ENCODE results near the gene RAPGEF1. TPM values are rescaled to one million over a fixed set of nuclear protein-coding genes. Genes with fewer than 3 reads are reported as not detected.
A peak's percentile ranks its signal among the peaks of the same experiment; 100 is the strongest.

RAPGEF1 gene
- total RNA-seq, 1 donor from 2014 or later = 144 TPM

DNA sequence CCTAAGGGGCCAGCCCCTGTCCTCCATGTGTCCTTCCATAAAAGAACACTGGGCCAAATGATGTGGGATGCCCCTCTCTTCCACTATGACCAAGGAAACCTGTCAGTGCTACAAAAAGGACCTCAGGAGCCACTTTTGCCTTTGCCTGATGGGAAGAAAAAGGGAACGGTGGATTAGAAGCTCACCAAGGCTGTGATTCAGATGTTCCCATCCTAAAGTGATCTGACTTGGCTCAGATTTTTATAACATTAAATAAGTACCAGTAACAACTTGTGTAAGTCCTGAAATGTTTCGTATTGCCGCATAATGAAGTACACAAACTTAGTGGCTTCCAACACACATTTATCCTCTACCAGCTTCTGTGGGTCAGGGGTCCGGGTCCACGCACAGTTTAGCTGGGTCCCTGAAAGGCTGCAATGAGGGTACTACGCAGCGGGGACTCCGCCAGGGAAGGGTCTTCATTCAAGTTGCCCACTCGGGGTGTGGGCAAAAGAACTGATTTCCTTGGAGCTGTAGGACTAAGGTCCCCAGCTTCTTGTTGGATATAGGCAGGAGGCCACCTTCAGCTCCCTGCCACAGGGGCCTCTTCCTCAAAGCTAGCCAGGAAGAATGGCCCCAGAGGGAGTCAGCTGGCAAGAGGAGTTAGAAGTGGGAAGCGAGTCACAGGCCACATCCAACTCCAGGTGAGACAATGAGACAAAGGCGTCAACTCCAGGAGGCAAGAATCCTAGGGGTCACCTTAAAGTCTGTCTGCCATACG is 60.4 kb downstream of the RAPGEF1 start:
- H3K27me3 ChIP-seq = no peaks in the 10 kb centered on the region
- DNase-seq (no peak), ATAC-seq (no peak)
- H3K27ac ChIP-seq = peak overlapping the region; percentile 75
- H3K36me3 ChIP-seq = no peaks in the 10 kb centered on the region
- TF ChIP-seq CTCF (IDR thresholded peaks at IDR 0.05) = no peak
- intact Hi-C loops (cut with DNase I) = loop anchor here (10.0 kb wide), 1 partner anchor 55 kb away; no protein-coding TSS in a partner anchor
- peaks cover 61% of the 10 kb centered on the region for H3K4me1 ChIP-seq
- no peaks in the 10 kb centered on the region for H3K9me3 ChIP-seq
- no peak overlapping the region for H3K4me3 ChIP-seq

DNA sequence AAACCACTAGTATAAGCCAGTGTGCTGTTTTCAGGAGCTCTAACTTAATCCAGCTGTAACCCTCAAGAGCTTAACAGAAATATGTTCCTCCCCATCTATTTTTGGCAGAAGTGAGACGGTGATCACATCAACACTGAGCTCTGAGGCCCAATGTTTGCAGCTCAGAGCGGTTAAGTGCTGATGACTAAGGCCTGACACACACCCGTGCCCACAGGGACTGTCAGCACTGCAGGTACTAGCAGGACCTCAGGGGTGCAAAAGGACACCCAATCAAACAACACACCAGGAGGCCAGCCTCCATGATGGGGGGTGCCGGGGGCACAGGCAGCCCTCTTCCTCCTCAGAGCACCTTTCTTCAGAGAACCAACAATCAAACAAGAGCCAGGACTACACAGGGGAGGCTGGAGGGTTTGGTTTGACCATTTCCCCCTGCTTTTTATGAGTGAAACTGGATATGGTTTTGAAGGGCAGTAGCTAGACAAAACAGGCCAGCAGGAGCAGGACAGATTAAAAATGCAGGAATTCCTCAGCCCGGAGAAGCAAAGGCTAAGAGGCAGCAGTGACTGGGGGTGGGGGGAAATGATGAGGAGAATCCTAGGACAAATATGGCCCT is 61.3 kb downstream of the RAPGEF1 start:
- DNase-seq (peak; percentile 77), ATAC-seq (peak; percentile 96)
- intact Hi-C loops (cut with DNase I) = loop anchor here (10.0 kb wide), 1 partner anchor 56 kb away; no protein-coding TSS in a partner anchor
- peak overlapping the region; percentile 75 for H3K27ac ChIP-seq
- TF ChIP-seq CTCF (IDR thresholded peaks at IDR 0.05) = no peak
- H3K27me3 ChIP-seq = no peaks in the 10 kb centered on the region
- no peaks in the 10 kb centered on the region for H3K36me3 ChIP-seq
- peaks cover 66% of the 10 kb centered on the region for H3K4me1 ChIP-seq
- no peak overlapping the region for H3K4me3 ChIP-seq
- H3K9me3 ChIP-seq = no peaks in the 10 kb centered on the region

DNA sequence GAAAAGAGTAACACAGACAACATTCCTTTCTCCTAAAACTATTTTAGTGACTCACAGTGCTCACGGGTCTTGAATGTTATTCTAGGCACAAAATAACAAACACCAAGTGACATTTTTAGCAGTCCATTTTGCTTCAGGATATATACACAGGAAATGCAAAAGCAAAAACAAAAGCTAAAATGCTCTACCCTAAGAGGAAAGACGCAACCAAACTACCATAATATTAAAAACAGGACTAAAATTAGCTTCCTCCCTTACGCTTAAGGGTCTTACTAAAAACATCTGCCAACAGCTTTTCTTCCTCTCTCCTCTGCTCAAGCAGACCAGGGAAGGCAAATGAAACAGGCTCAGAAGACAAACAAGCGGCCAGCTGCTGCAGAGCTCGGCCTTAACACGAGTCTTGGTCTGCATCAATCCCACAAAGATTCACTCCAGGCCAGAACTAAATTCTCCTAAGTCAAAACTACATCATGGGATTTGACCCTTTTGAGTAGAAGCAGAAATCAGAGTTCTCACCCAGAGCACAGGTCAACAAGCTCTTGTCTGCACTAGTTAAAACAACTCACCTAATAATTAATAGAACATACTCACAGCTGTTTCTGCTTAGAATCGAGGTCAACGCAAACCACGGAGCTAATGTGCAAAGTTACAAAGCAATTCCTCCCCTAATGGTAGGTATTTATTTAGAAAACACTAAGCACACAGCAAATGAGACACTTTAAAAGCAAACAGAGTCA is 62.3 kb downstream of the RAPGEF1 start:
- Histone ChIP-seq H3K27me3 (no peaks in the 10 kb centered on the region), H3K9me3 (no peaks in the 10 kb centered on the region), H3K4me1 (peaks cover 73% of the 10 kb centered on the region), H3K4me3 (no peak overlapping the region), H3K36me3 (no peaks in the 10 kb centered on the region), H3K27ac (peak overlapping the region; percentile 75)
- ATAC-seq (peak; percentile 5), DNase-seq (no peak)
- intact Hi-C loops (cut with DNase I) = loop anchor here (10.0 kb wide), 1 partner anchor 57 kb away; no protein-coding TSS in a partner anchor
- TF ChIP-seq CTCF (IDR thresholded peaks at IDR 0.05) = no peak

DNA sequence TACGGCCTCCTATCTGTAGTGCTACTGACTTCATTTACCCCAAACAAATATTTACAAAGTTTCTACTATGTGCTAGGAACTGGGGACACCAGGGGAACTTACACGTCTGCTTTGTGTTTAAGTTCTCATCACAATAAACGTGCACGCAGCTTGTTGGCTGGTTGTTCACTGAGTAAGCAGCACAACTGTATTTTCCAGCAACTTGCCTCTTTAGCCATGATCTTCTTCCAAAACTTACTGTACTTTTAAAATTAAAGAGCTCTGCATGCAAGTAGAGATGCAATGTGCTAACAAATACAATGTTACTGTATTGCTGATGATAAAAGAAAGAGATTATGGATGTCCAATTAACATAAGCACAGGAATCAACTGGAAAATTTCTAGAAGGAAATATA is 62.8 kb downstream of the RAPGEF1 start:
- peaks cover 73% of the 10 kb centered on the region for H3K4me1 ChIP-seq
- ATAC-seq = no peak

More for the DNA sequence above, 62.8 kb downstream of the RAPGEF1 start:
- TF ChIP-seq CTCF (IDR thresholded peaks at IDR 0.05) = no peak
- no peak for DNase-seq
- Histone ChIP-seq H3K9me3 (no peaks in the 10 kb centered on the region), H3K27ac (peak overlapping the region; percentile 75), H3K27me3 (no peaks in the 10 kb centered on the region), H3K36me3 (no peaks in the 10 kb centered on the region), H3K4me3 (no peak overlapping the region)
- intact Hi-C loops (cut with DNase I) = loop anchor here (10.0 kb wide), 1 partner anchor 58 kb away; no protein-coding TSS in a partner anchor

Measured in upper lobe of right lung (tissue), 1 donor.